GM18867 (cell line): ENCODE data around the gene RASGRF2.

Source experiments
- ATAC-seq: cut with Tn5 transposase; IDR thresholded peaks from one replicate; pipeline ENCODE4 v1.9.1; 2021; ENCODE audit warnings: mild to moderate bottlenecking, moderate library complexity; ENCODE audit not compliant: unreplicated experiment

Gene RASGRF2, protein sequence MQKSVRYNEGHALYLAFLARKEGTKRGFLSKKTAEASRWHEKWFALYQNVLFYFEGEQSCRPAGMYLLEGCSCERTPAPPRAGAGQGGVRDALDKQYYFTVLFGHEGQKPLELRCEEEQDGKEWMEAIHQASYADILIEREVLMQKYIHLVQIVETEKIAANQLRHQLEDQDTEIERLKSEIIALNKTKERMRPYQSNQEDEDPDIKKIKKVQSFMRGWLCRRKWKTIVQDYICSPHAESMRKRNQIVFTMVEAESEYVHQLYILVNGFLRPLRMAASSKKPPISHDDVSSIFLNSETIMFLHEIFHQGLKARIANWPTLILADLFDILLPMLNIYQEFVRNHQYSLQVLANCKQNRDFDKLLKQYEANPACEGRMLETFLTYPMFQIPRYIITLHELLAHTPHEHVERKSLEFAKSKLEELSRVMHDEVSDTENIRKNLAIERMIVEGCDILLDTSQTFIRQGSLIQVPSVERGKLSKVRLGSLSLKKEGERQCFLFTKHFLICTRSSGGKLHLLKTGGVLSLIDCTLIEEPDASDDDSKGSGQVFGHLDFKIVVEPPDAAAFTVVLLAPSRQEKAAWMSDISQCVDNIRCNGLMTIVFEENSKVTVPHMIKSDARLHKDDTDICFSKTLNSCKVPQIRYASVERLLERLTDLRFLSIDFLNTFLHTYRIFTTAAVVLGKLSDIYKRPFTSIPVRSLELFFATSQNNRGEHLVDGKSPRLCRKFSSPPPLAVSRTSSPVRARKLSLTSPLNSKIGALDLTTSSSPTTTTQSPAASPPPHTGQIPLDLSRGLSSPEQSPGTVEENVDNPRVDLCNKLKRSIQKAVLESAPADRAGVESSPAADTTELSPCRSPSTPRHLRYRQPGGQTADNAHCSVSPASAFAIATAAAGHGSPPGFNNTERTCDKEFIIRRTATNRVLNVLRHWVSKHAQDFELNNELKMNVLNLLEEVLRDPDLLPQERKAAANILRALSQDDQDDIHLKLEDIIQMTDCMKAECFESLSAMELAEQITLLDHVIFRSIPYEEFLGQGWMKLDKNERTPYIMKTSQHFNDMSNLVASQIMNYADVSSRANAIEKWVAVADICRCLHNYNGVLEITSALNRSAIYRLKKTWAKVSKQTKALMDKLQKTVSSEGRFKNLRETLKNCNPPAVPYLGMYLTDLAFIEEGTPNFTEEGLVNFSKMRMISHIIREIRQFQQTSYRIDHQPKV (N-terminal part only)

DNA sequence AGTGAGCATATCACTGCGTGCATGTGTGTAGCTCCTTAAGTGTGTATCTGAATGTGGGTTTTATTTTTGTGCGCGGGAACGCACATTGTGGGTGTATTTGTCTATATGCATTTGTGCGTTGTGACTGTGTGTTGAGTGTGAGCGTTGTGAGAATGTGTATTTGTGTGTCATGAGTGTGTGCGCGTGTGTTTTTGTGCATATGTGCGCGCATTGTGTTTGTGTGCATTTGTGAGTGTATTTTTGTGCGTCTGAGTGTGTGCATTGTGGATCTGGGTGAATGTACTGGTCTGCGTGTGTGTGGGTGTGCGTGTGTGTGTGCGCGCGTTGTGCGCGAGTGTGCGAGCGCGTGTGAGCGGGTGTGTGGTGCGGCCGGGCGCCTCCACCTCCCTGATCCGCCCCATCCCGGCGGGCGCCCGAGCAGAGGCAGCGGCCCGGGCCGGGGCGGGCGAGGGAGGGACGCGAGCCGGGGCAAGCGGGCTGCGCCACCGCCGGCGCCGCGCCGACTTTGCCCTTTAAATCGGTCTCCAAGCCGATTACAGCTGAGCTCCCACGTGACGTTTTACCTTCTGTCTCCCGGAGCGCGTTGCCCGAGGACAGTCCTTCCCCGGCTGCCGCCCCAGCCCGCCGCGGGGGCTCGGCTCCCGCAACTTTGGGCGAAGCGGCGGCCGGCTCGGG is at the start of gene RASGRF2:
Gene RASGRF2, plus strand, starts transcription at position 596 of the 675 bp plus-strand sequence. CDS start 376 bp downstream, outside the sequence.
- ATAC-seq: no peak

GRCh38 chr5:80912479-80912878 is 47.7 kb upstream of the RASGRF2 start:
- no peak for ATAC-seq

GRCh38 chr5:80915716-80916115 is 44.4 kb upstream of the RASGRF2 start:
- no peak for ATAC-seq

- ATAC-seq: no peak
Observed at GRCh38 chr5:80916676-80917075, 43.5 kb upstream of the RASGRF2 start.

DNA sequence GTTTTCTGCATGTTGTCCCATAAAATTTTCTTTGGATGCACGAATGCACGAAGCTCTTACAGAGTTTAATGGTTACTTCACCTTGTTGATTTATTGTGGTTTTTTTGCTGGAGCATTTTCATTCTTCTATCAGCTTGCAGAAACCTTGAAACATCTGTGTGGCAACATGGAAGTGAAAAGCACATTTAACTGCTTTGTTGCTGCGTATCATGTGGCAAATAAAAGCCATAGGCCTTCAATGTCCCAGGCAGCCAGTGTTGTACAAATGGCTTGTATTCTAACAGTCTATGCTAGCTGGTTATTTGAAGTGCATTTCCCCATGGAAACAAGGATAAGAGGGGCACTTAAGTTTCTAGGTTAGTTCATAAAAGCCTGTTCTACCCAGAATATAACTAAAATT is 42.5 kb upstream of the RASGRF2 start:
- ATAC-seq: no peak

- ATAC-seq: no peak
Observed at GRCh38 chr5:80919678-80920196, 40.4 kb upstream of the RASGRF2 start.

DNA sequence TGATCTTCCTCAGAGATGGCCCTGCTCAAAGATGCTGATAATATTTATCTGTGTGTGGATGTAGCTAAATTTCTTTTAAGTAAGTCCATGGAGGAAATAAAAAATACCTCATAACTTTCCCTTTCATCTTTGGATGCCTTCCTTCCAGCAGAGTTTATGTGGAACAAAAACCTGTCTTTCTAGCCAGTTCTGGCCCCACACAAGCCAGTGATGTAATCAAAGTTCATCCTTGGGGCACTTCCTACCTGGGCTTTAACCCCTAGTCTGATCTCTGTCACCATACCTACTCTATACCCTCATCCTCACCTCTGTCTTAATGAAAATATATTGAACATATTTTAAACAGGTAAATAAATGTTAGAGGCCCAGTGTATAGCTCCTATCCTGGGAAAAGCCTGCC is 39.8 kb upstream of the RASGRF2 start:
- ATAC-seq: no peak

DNA sequence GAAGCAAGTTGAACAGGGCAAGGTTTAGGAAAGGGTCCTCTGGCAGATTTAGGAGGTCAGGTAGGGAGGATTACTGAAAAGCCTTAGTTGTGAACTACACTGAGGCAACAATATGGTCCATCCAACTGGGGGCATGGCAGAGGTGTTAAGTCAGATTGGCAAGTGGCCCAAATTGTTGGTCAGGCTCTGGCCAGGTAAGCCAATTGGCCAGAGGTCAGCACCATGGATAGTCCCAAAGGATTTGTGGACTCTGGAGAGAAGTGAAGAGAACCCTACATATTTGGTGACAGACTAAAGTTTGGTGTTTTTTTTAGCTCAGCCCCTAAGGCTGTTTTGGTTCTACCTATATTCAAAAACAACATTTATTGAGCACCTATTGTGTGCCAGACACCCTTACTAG is 39.1 kb upstream of the RASGRF2 start:
- no peak for ATAC-seq

DNA sequence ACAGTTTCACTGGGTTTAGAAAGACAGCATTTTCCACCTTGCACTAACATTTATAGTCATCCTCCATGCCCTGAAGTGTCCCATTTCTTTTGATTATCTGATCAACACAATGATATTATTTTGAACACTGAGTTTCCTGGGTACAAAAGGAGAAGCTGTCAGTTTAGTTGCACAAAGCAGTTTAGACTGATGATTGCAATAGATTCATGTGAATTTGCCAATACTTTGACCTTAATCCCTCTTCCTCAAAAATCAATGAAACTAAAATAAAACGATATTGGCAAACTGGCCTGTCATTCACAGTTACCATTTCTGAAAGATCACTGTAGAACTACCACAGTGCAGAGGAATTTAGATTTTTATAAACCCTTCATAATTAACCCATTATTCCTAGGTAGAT is 34.2 kb upstream of the RASGRF2 start:
- ATAC-seq: no peak

DNA sequence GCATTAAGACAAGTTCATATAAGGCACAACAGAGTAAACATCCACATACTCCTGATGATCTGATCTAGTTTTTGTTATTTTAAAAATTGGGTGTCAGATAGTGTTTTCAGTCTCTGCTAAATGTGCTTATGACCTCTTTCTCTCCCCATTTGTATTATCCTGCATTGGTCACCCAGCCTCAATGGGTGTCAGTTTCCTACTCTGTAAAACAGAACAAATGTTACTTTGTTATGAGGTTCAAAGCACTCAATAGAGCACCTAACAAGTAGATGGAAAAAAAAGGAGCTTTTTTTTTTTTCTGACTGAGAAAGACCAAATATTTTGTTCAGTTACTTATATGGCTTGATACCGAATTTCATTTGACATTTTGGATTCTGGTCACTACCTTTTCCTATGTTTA is 33.6 kb upstream of the RASGRF2 start:
- no peak for ATAC-seq

DNA sequence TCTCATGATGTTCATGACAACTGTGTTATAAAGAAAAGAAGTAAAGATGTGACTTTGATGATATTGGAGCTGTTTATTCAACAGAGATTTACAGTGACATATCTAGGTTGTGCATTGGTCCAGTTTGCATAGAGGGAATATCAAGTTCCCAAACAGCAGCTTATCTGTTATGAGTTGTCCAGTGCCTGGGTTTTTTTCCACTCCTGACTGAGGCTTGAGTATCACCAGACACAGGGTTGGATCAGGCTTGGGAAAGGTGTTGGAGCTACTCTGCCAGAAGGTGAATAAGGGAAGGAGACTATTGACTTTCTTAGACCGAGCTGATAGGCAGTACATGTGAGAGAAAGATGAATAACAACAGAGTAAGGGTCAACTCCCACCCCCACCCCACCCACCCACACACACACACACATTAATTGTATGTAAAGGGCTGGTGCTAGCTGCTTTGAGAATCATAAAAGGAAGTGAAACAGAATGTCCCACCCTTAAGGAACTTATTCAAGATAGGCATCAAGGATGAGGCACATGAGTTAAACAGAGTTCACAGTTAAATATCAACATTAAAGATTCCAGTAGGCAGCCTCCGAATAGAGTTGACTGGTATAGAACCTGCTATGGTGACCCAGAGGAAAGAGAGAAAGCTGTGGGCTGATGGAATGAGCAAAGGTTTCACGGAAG is 33.0 kb upstream of the RASGRF2 start:
- ATAC-seq: no peak

- peak; percentile 45 for ATAC-seq
Observed at GRCh38 chr5:80928073-80928472, 32.1 kb upstream of the RASGRF2 start.

DNA sequence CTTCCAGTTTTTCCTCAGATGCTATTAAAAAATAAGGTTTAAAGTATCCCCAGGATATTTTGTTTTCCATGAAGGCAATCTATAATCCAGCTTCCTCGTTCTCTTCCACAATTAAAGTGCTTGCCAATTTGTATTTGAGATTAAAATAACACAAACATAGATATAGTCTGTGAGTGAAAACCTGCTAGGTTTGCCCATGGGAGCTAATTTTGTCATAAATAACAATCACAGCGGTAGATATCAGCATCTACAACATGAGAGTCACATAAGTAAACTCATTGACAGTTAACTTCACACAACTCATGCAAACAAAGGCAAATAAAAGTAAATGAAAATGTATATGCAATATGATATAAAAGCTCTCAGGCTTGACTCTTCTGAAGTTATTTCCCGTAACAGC is 29.2 kb upstream of the RASGRF2 start:
- ATAC-seq: no peak

DNA sequence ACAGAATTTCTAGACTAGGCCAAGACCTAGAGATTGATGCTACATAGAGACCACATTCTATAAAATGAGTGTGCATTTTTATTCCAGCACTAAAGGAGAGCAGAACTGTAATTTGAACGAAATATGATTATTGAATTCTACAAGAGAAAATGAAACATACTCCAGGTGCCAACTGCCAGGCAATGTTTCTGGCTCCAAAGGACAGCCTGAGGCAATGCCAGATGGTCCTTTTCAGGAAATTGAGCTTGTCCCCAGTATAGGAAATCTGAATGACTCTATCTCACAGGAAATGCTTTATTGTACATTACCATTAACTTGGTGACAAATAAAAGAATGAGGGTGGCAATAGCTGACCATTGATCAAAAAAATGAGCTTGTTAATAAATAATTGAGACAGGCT is 28.8 kb upstream of the RASGRF2 start:
- ATAC-seq: no peak

- ATAC-seq: no peak
Observed at GRCh38 chr5:80933036-80933435, 27.1 kb upstream of the RASGRF2 start.

- no peak for ATAC-seq
Observed at GRCh38 chr5:80934751-80935150, 25.4 kb upstream of the RASGRF2 start.

GRCh38 chr5:80935811-80936385 is 24.3 kb upstream of the RASGRF2 start:
- no peak for ATAC-seq

DNA sequence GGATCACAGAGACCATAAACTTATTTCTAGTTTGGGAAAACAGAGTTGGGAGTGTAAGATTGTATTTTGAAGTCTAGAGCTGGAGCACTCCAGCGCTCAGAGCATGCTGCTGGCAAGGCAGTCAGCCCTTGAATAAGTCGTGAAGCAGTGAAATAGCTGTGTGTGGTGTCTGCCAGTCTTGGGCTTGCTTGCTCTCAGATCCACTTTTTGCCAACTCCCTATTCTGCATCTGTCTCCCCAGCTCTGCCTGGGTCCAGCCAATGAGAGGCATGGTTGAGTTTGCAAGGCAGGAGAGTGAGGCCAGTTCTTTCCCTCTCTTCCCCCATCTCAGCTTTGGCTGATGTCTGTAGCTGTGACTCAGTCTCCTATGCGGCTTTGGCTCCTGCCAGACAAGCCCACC is 23.3 kb upstream of the RASGRF2 start:
- ATAC-seq: no peak

- ATAC-seq: no peak
Observed at GRCh38 chr5:80937584-80938356, 22.4 kb upstream of the RASGRF2 start.
